Measurements from ENCODE around the gene SUPT20HL1. TPM values are rescaled to one million over a fixed set of nuclear protein-coding genes. Genes with fewer than 3 reads are reported as not detected.

The SUPT20HL1 gene
- total RNA-seq, 1 donor from 2014 or later = not detected

GRCh38 chrX:24396931-24397279 is 36.5 kb downstream of the SUPT20HL1 start:
- no peak for DNase-seq

GRCh38 chrX:24398766-24399165 is 38.3 kb downstream of the SUPT20HL1 start:
- no peak for DNase-seq

GRCh38 chrX:24399550-24399949 is 39.1 kb downstream of the SUPT20HL1 start:
- no peak for DNase-seq

GRCh38 chrX:24405959-24406358 is 45.5 kb downstream of the SUPT20HL1 start:
- DNase-seq = no peak

Other genes with a start within 250 kb of the SUPT20HL1 start
- gene ZFX, start 210.9 kb upstream of the SUPT20HL1 start, total RNA-seq = 57.1 TPM
- not detected for gene SUPT20HL2, start 46.6 kb upstream of the SUPT20HL1 start, total RNA-seq
- 12.6 TPM for gene PDK3, start 104.6 kb downstream of the SUPT20HL1 start, total RNA-seq

All from skin of body (tissue), 2 donors.